Hepatocyte (in vitro differentiated cells): ENCODE measurements around the gene NME3. TPM values are rescaled to one million over a fixed set of nuclear protein-coding genes. Genes with fewer than 3 reads are reported as not detected.

Source experiments
- DNase-seq: peaks from one replicate; pipeline ENCODE4 v3.0.0-alpha.2; 2016; ENCODE audit warnings: low spot score
- H2AFZ ChIP-seq: fragments of 200-600 bp; sonication (generic); 2 replicates; pipeline ENCODE4 v1.6.0; 2016; ENCODE audit warnings: antibody characterized with exemption, mild to moderate bottlenecking
- H3K27ac ChIP-seq: fragments of 200-600 bp; sonication (generic); 2 replicates; pipeline ENCODE4 v1.5.1; 2016; ENCODE audit warnings: mild to moderate bottlenecking
- H3K27me3 ChIP-seq: fragments of 200-600 bp; sonication (generic); 2 replicates; pipeline ENCODE4 v1.6.1; 2016
- H3K36me3 ChIP-seq: fragments of 200-600 bp; sonication (generic); replicated peaks from 2 replicates; pipeline ENCODE4 v1.5.1; 2016; ENCODE audit warnings: low read depth; ENCODE audit not compliant: insufficient read depth
- H3K4me1 ChIP-seq: fragments of 200-600 bp; sonication (generic); 2 replicates; pipeline ENCODE4 v1.5.1; 2016; ENCODE audit warnings: mild to moderate bottlenecking, moderate library complexity; ENCODE audit not compliant: insufficient read depth
- H3K4me2 ChIP-seq: fragments of 200-600 bp; sonication (generic); 2 replicates; pipeline ENCODE4 v1.6.0; 2016
- H3K4me3 ChIP-seq: fragments of 200-600 bp; sonication (generic); 2 replicates; pipeline ENCODE4 v1.5.1; 2016; ENCODE audit warnings: mild to moderate bottlenecking
- H3K79me2 ChIP-seq: fragments of 200-600 bp; sonication (generic); 2 replicates; pipeline ENCODE4 v1.6.0; 2017; ENCODE audit warnings: mild to moderate bottlenecking
- H3K9me2 ChIP-seq: fragments of 200-600 bp; sonication (generic); replicated peaks from 2 replicates; pipeline ENCODE4 v1.6.0; 2017; ENCODE audit warnings: mild to moderate bottlenecking; ENCODE audit not compliant: insufficient read depth
- H3K9me3 ChIP-seq: fragments of 200-600 bp; sonication (generic); 2 replicates; pipeline ENCODE4 v1.5.1; 2016; ENCODE audit warnings: low read depth, mild to moderate bottlenecking
- H4K20me1 ChIP-seq: fragments of 200-600 bp; sonication (generic); 2 replicates; pipeline ENCODE4 v1.6.0; 2016; ENCODE audit warnings: mild to moderate bottlenecking; ENCODE audit not compliant: insufficient read depth, poor library complexity, severe bottlenecking
- CTCF ChIP-seq: fragments of 200-600 bp; sonication (generic); IDR thresholded peaks from 2 replicates; pipeline ENCODE4 v1.5.1; 2016; ENCODE audit warnings: antibody characterized with exemption, mild to moderate bottlenecking; ENCODE audit not compliant: poor library complexity
- EZH2 ChIP-seq: fragments of 200-600 bp; sonication (generic); IDR thresholded peaks from 2 replicates; pipeline ENCODE4 v1.6.1; 2016; ENCODE audit warnings: antibody characterized with exemption, mild to moderate bottlenecking, borderline replicate concordance
- EZH2phosphoT487 ChIP-seq: fragments of 200-600 bp; sonication (generic); IDR thresholded peaks from one replicate; pipeline ENCODE4 v1.6.1; 2018; ENCODE audit warnings: antibody characterized with exemption, mild to moderate bottlenecking, low read depth, moderate library complexity; ENCODE audit not compliant: unreplicated experiment, severe bottlenecking
- WGBS: methylation state at CpG from one replicate; pipeline ENCODE4 v1.1.6; 2016; ENCODE audit warnings: low lambda C conversion rate; ENCODE audit errors: missing lambda C conversion rate; 5-methylcytosine and 5-hydroxymethylcytosine counted together
- polyA plus RNA-seq: library from polyadenylated mRNA; unstranded; fragments of >200 nt; fragmentation: Nextera tagmentation; extraction: Ambion mirVana; gene quantifications from 2 replicates; pipeline ENCODE4 v1.2.1, GENCODE V29; 2016
- total RNA-seq: library from RNA; depleted of rRNA; stranded (reverse); fragments of >200 nt; gene quantifications from 2 replicates; pipeline ENCODE4 v1.2.3, GENCODE V29; 2014

NME3 gene
- total and polyA plus RNA-seq, 2 experiments from 2014 or later, result 34.8 to 86.6 TPM

- Histone ChIP-seq H3K9me2 (no peaks in the 10 kb centered on the region), H3K27ac (peak overlapping the region; percentile 98), H3K9me3 (no peaks in the 10 kb centered on the region), H3K36me3 (no peaks in the 10 kb centered on the region), H2AFZ (no peak overlapping the region), H3K79me2 (peaks cover 34% of the 10 kb centered on the region), H3K4me3 (peak overlapping the region; percentile 88), H4K20me1 (peaks cover 20% of the 10 kb centered on the region), H3K27me3 (no peaks in the 10 kb centered on the region), H3K4me2 (peak overlapping the region; percentile 100), H3K4me1 (peaks cover 29% of the 10 kb centered on the region)
- DNase-seq, result no peak
- 94% methylated on average over 7 of the region's 7 CpGs for WGBS
- TF ChIP-seq EZH2, result no peak
- TF ChIP-seq EZH2phosphoT487, result no peak
- TF ChIP-seq CTCF, result no peak
Measured at GRCh38 chr16:1774448-1774780, 3.1 kb upstream of the NME3 start.

GRCh38 chr16:1773703-1774447 is 2.5 kb upstream of the NME3 start:
- Histone ChIP-seq H3K27me3 (no peaks in the 10 kb centered on the region), H3K27ac (peak overlapping the region; percentile 98), H3K36me3 (no peaks in the 10 kb centered on the region), H4K20me1 (peaks cover 20% of the 10 kb centered on the region), H3K79me2 (peaks cover 34% of the 10 kb centered on the region), H3K9me3 (no peaks in the 10 kb centered on the region), H3K4me2 (peak overlapping the region; percentile 100), H3K4me1 (peaks cover 29% of the 10 kb centered on the region), H3K9me2 (no peaks in the 10 kb centered on the region), H3K4me3 (peak overlapping the region; percentile 88), H2AFZ (peak overlapping the region; percentile 80)
- no peak for DNase-seq
- TF ChIP-seq EZH2phosphoT487 (no peak), EZH2 (no peak), CTCF (no peak)
- WGBS, result 29% methylated on average over 39 of the region's 45 CpGs

GRCh38 chr16:1772908-1773702 is 1.8 kb upstream of the NME3 start, which contains the start of gene MRPS34:
Gene MRPS34, minus strand, starts transcription at chr16:1773134. Its CDS starts 15 bp downstream, at chr16:1773119.
- Histone ChIP-seq H3K9me2 (no peaks in the 10 kb centered on the region), H3K27ac (peak within 1 kb of the TSS; percentile 98), H3K27me3 (no peaks in the 10 kb centered on the region), H3K4me3 (peak within 1 kb of the TSS; percentile 88), H3K4me2 (peak within 1 kb of the TSS; percentile 100), H4K20me1 (peaks cover 20% of the 10 kb centered on the region), H3K79me2 (peaks cover 34% of the 10 kb centered on the region), H3K9me3 (no peaks in the 10 kb centered on the region), H2AFZ (peak within 1 kb of the TSS; percentile 80), H3K4me1 (peaks cover 29% of the 10 kb centered on the region), H3K36me3 (no peaks in the 10 kb centered on the region)
- peak; percentile 93 for DNase-seq
- peak; percentile 84 for TF ChIP-seq CTCF
- no peak for TF ChIP-seq EZH2phosphoT487
- 1% methylated on average over 53 of the region's 108 CpGs for WGBS
